Panc1 (cell line): ENCODE data around the gene ADAMTSL3.

Source experiments
- POLR2AphosphoS5 ChIP-seq: IDR thresholded peaks from 2 replicates; pipeline ENCODE4 v1.6.1; 2012; ENCODE audit warnings: mild to moderate bottlenecking, low read depth, low read length, moderate library complexity
- SIN3A ChIP-seq: IDR thresholded peaks from 2 replicates; pipeline ENCODE4 v1.6.1; 2012; ENCODE audit warnings: low read depth, mild to moderate bottlenecking, low read length, moderate library complexity, borderline replicate concordance; ENCODE audit not compliant: insufficient read depth
- TCF7L2 ChIP-seq: IDR thresholded peaks from 2 replicates; pipeline ENCODE4 v1.6.1; 2011; ENCODE audit warnings: mild to moderate bottlenecking, low read depth, low read length, inconsistent platforms
- TF ChIP-seq, protein P1 (sequence below): fragments of 450-650 bp; IDR thresholded peaks from 2 replicates; pipeline ENCODE4 v1.5.1; 2017; ENCODE audit warnings: mild to moderate bottlenecking
- TF ChIP-seq, protein P2 (sequence below), 2 experiments: IDR thresholded peaks; 2 replicates each; pipeline ENCODE4 v1.6.1; 2011 to 2012; ENCODE audit warnings: low read depth in 2 of 2, control low read depth in 1 of 2, low read length in 1 of 2, mild to moderate bottlenecking in 1 of 2, moderate library complexity in 1 of 2; ENCODE audit not compliant: insufficient read depth in 1 of 2

DNA sequence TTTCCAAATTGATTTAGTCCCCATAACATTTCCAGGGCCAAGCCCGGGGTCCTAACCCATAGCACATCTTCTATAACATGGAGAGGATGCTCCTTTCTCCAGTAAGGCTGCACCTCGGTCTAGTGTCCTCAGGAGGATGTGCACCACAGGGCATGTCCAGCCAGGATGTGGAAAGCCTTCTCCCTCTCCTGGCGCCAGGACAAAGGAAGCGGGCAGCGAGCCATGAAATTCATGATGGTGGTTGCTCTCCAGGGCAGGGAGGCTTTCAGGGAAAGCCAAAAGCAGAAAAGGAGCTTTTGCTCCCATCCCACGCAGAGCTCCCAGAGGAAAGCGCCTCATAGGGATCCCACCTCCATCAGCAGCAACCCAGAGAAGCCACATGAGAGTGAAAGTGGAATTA is 220.0 kb downstream of the ADAMTSL3 start:
- TF ChIP-seq, protein P1, sequence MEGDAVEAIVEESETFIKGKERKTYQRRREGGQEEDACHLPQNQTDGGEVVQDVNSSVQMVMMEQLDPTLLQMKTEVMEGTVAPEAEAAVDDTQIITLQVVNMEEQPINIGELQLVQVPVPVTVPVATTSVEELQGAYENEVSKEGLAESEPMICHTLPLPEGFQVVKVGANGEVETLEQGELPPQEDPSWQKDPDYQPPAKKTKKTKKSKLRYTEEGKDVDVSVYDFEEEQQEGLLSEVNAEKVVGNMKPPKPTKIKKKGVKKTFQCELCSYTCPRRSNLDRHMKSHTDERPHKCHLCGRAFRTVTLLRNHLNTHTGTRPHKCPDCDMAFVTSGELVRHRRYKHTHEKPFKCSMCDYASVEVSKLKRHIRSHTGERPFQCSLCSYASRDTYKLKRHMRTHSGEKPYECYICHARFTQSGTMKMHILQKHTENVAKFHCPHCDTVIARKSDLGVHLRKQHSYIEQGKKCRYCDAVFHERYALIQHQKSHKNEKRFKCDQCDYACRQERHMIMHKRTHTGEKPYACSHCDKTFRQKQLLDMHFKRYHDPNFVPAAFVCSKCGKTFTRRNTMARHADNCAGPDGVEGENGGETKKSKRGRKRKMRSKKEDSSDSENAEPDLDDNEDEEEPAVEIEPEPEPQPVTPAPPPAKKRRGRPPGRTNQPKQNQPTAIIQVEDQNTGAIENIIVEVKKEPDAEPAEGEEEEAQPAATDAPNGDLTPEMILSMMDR = no peak
- TF ChIP-seq POLR2AphosphoS5 = no peak
- TF ChIP-seq SIN3A = no peak
- TF ChIP-seq, protein P2, sequence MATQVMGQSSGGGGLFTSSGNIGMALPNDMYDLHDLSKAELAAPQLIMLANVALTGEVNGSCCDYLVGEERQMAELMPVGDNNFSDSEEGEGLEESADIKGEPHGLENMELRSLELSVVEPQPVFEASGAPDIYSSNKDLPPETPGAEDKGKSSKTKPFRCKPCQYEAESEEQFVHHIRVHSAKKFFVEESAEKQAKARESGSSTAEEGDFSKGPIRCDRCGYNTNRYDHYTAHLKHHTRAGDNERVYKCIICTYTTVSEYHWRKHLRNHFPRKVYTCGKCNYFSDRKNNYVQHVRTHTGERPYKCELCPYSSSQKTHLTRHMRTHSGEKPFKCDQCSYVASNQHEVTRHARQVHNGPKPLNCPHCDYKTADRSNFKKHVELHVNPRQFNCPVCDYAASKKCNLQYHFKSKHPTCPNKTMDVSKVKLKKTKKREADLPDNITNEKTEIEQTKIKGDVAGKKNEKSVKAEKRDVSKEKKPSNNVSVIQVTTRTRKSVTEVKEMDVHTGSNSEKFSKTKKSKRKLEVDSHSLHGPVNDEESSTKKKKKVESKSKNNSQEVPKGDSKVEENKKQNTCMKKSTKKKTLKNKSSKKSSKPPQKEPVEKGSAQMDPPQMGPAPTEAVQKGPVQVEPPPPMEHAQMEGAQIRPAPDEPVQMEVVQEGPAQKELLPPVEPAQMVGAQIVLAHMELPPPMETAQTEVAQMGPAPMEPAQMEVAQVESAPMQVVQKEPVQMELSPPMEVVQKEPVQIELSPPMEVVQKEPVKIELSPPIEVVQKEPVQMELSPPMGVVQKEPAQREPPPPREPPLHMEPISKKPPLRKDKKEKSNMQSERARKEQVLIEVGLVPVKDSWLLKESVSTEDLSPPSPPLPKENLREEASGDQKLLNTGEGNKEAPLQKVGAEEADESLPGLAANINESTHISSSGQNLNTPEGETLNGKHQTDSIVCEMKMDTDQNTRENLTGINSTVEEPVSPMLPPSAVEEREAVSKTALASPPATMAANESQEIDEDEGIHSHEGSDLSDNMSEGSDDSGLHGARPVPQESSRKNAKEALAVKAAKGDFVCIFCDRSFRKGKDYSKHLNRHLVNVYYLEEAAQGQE (IDR thresholded peaks at IDR 0.05; ENCODE audit: insufficient read depth in 1 of 2, low read depth in 2 of 2, low read length in 1 of 2) = no peak
- no peak for TF ChIP-seq TCF7L2
